Measurements from ENCODE around the gene TBC1D7.
"Not testable (repeated sequence)": the region's sequence is repeated elsewhere in the genome, so short reads cannot be mapped to it uniquely, and the experiment has no call there.

The TBC1D7 gene

GRCh38 chr6:13355999-13356785, 27.9 kb upstream of the TBC1D7 start:
- DNase-seq: no peak

- no peak for DNase-seq
Observed at GRCh38 chr6:13355043-13355945, 27.0 kb upstream of the TBC1D7 start.

GRCh38 chr6:13354331-13355042, 26.1 kb upstream of the TBC1D7 start:
- no peak for DNase-seq

GRCh38 chr6:13352165-13352564, 23.8 kb upstream of the TBC1D7 start:
- DNase-seq: no peak

- no peak for DNase-seq
Observed at GRCh38 chr6:13351271-13351670, 22.9 kb upstream of the TBC1D7 start.

GRCh38 chr6:13349811-13350506, 21.6 kb upstream of the TBC1D7 start:
- DNase-seq: no peak

GRCh38 chr6:13348334-13349113, 20.2 kb upstream of the TBC1D7 start:
- DNase-seq: no peak

- no peak for DNase-seq
Observed at GRCh38 chr6:13346245-13346644, 17.9 kb upstream of the TBC1D7 start.

GRCh38 chr6:13342414-13343019, 14.2 kb upstream of the TBC1D7 start:
- no peak for DNase-seq

- DNase-seq: no peak
Observed at GRCh38 chr6:13339863-13340630, 11.7 kb upstream of the TBC1D7 start.

GRCh38 chr6:13338038-13338437, 9.7 kb upstream of the TBC1D7 start:
- no peak for DNase-seq

- peak; percentile 45 for DNase-seq
Observed at GRCh38 chr6:13336553-13336952, 8.2 kb upstream of the TBC1D7 start.

GRCh38 chr6:13334953-13335352, 6.6 kb upstream of the TBC1D7 start:
- no peak for DNase-seq

- no peak for DNase-seq
Observed at GRCh38 chr6:13332349-13332706, 4.0 kb upstream of the TBC1D7 start.

GRCh38 chr6:13331516-13332348, 3.4 kb upstream of the TBC1D7 start:
- peak; percentile 6 for DNase-seq

GRCh38 chr6:13328875-13329183, 492 bp upstream of the TBC1D7 start:
- no peak for DNase-seq

- DNase-seq: no peak
Observed at GRCh38 chr6:13327691-13328075, 654 bp downstream of the TBC1D7 start.

- DNase-seq: not testable (repeated sequence)
Observed at GRCh38 chr6:13326031-13326586, 2.2 kb downstream of the TBC1D7 start.

- DNase-seq: no peak
Observed at GRCh38 chr6:13319891-13320564, 8.3 kb downstream of the TBC1D7 start.
